K562 (cell line): ENCODE data around the gene ACBD5. TPM values are rescaled to one million over a fixed set of nuclear protein-coding genes. Genes with fewer than 3 reads are reported as not detected.

ENCODE experiments used
- ETV1 ChIP-seq: fragments of 450-650 bp; conservative IDR thresholded peaks from 2 replicates; pipeline ENCODE4 v1.6.1; 2016; ENCODE audit warnings: missing genetic modification characterization, control low read depth, low read depth, missing compliant biosample characterization
- GABPA ChIP-seq: fragments of 200-800 bp; sonication (Bioruptor generic); conservative IDR thresholded peaks from 2 replicates; pipeline ENCODE4 v1.6.1; 2016; ENCODE audit warnings: low read depth, missing genetic modification characterization, missing compliant biosample characterization
- HNRNPH1 ChIP-seq: fragments of 200-400 bp; formaldehyde crosslinking; optimal IDR thresholded peaks from 2 replicates; pipeline ENCODE3; 2017; ENCODE audit warnings: low read depth, mild to moderate bottlenecking, low read length, moderate library complexity
- HOXB6 ChIP-seq: fragments of 250-450 bp; sonication (Bioruptor Pico); IDR thresholded peaks from 2 replicates; pipeline ENCODE4 v1.5.1; 2022; ENCODE audit warnings: mild to moderate bottlenecking, borderline replicate concordance
- PHB ChIP-seq: fragments of 250-450 bp; sonication (Bioruptor Pico); IDR thresholded peaks from 2 replicates; pipeline ENCODE4 v1.5.0; 2021
- PHF21A ChIP-seq: fragments of 450-650 bp; IDR thresholded peaks from 2 replicates; pipeline ENCODE4 v1.6.1; 2017; ENCODE audit warnings: low read depth, borderline replicate concordance
- RAD21 ChIP-seq, 2 experiments: fragments of 250-450 bp in 1 of 2; fragments of 450-650 bp in 1 of 2; sonication (Bioruptor Pico) in 1 of 2; formaldehyde crosslinking in 1 of 2; IDR thresholded peaks in 1 of 2; conservative IDR thresholded peaks in 1 of 2; 2 replicates each; pipeline versions ENCODE4 v1.4.0 to v1.8.0; 2020 to 2022; ENCODE audit warnings: mild to moderate bottlenecking in 2 of 2, moderate library complexity in 1 of 2
- RAD51 ChIP-seq: fragments of 450-650 bp; IDR thresholded peaks from 2 replicates; pipeline ENCODE4 v1.7.1; 2016; ENCODE audit warnings: low read depth, mild to moderate bottlenecking, borderline replicate concordance
- RBFOX2 ChIP-seq: fragments of 200-400 bp; formaldehyde crosslinking; IDR thresholded peaks from 2 replicates; pipeline ENCODE4 v1.6.1; 2017; ENCODE audit warnings: low read depth, mild to moderate bottlenecking, low read length, moderate library complexity
- RBM14 ChIP-seq: fragments of 200-400 bp; formaldehyde crosslinking; IDR thresholded peaks from 2 replicates; pipeline ENCODE4 v1.6.1; 2018; ENCODE audit warnings: low read depth, mild to moderate bottlenecking, low read length, moderate library complexity, borderline replicate concordance; ENCODE audit not compliant: insufficient read depth
- RFX1 ChIP-seq: fragments of 450-650 bp; IDR thresholded peaks from 2 replicates; pipeline ENCODE4 v1.6.1; 2016; ENCODE audit warnings: mild to moderate bottlenecking, moderate library complexity
- SMAD3 ChIP-seq: fragments of 450-650 bp; formaldehyde crosslinking; conservative IDR thresholded peaks from 2 replicates; pipeline ENCODE4 v1.4.0; 2020; ENCODE audit warnings: mild to moderate bottlenecking
- STAG1 ChIP-seq: sonication (generic); formaldehyde crosslinking; IDR thresholded peaks from 2 replicates; pipeline ENCODE4 v1.5.0; 2020; ENCODE audit warnings: missing genetic modification reagents, borderline replicate concordance
- TAF15 ChIP-seq: fragments of 200-400 bp; formaldehyde crosslinking; IDR thresholded peaks from 2 replicates; pipeline ENCODE4 v1.6.1; 2017; ENCODE audit warnings: mild to moderate bottlenecking, low read depth, low read length, moderate library complexity
- ZBTB1 ChIP-seq: sonication (generic); formaldehyde crosslinking; IDR thresholded peaks from 2 replicates; pipeline ENCODE4 v1.8.1; 2023; ENCODE audit warnings: missing genetic modification reagents, low read depth, mild to moderate bottlenecking, borderline replicate concordance
- ZC3H4 ChIP-seq: sonication (generic); formaldehyde crosslinking; IDR thresholded peaks from 2 replicates; pipeline ENCODE4 v1.9.0; 2021; ENCODE audit warnings: missing genetic modification reagents, borderline replicate concordance
- ZNF24 ChIP-seq: fragments of 450-650 bp; IDR thresholded peaks from 2 replicates; pipeline ENCODE4 v1.6.1; 2016
- ZNF274 ChIP-seq: IDR thresholded peaks from 2 replicates; pipeline ENCODE4 v1.6.1; 2011; ENCODE audit warnings: low read depth, mild to moderate bottlenecking, low read length, moderate library complexity, borderline replicate concordance
- ZNF384 ChIP-seq: IDR thresholded peaks from 2 replicates; pipeline ENCODE4 v1.6.1; 2012; ENCODE audit warnings: low read depth, low read length, improper control_type of control experiment
- ZNF408 ChIP-seq: fragments of 250-450 bp; sonication (Bioruptor Pico); IDR thresholded peaks from 2 replicates; pipeline ENCODE4 v1.4.0; 2020; ENCODE audit warnings: low read depth, mild to moderate bottlenecking, moderate library complexity
- ZNF507 ChIP-seq: conservative IDR thresholded peaks from 2 replicates; pipeline ENCODE4 v1.6.1; 2017; ENCODE audit warnings: missing genetic modification characterization, missing compliant biosample characterization
- ZNF584 ChIP-seq: fragments of 200-800 bp; sonication (Bioruptor generic); IDR thresholded peaks from 2 replicates; pipeline ENCODE4 v1.6.1; 2016; ENCODE audit warnings: low read depth, mild to moderate bottlenecking, missing genetic modification characterization, missing compliant biosample characterization
- ZNF780A ChIP-seq: fragments of 250-450 bp; sonication (Bioruptor Pico); IDR thresholded peaks from 2 replicates; pipeline ENCODE4 v1.5.0; 2021; ENCODE audit warnings: mild to moderate bottlenecking
- polyA plus RNA-seq, 8 experiments: library from polyadenylated mRNA; depleted of rRNA in 4 of 8; stranded (reverse) in 5 of 8; unstranded in 3 of 8; fragments of >200 nt; fragmentation: Nextera tagmentation in 2 of 8; fragmentation: Illumina TruSeq in 1 of 8; extraction: Ambion mirVana in 2 of 8; extraction: Trizol in 1 of 8; gene quantifications; 2 replicates each; pipeline versions ENCODE4 v1.2.1 to v1.2.3, GENCODE V29; 2011 to 2014; ENCODE audit warnings: inconsistent platforms in 1 of 8, missing spikeins in 1 of 8
- total RNA-seq, 7 experiments: library from RNA; depleted of rRNA in 6 of 7; stranded (reverse); fragments of >200 nt in 6 of 7; fragmentation: Illumina TruSeq in 2 of 7; extraction: Trizol in 2 of 7; gene quantifications; 2 replicates each; pipeline versions ENCODE4 v1.2.1 to v1.2.3, GENCODE V29; 2011 to 2021; ENCODE audit warnings: low replicate concordance in 1 of 7

ACBD5 gene
- total and polyA plus RNA-seq, 9 of the 15 experiments (the other 6 are each of a cell fraction or from before 2014, with no cell fraction given): 1.5 to 10.3 (median 7.8) TPM

- TF ChIP-seq ETV1 (tag) (peak; percentile 91), GABPA (peak; percentile 96), HNRNPH1 (no peak), ZNF274 (no peak), RBM14 (no peak), TAF15 (no peak), ZC3H4 (CRISPR knock-in tag) (no peak), PHB (CRISPR knock-in tag) (no peak), ZNF584 (CRISPR knock-in tag) (no peak; the same call in 1 of the 2 replicates), HOXB6 (CRISPR knock-in tag) (no peak), RFX1 (no peak), ZNF780A (CRISPR knock-in tag) (no peak), SMAD3 (no peak), ZNF507 (no peak), ZBTB1 (CRISPR knock-in tag) (no peak), RBFOX2 (peak; percentile 89), ZNF408 (no peak), ZNF24 (peak; percentile 62), RAD21 (CRISPR knock-in tag; conservative IDR thresholded peaks at IDR 0.05 in 1 of 2, IDR thresholded peaks at IDR 0.05 in 1 of 2) (peak; percentile 5 to 43), ZNF384 (no peak), PHF21A (peak; percentile 97), STAG1 (CRISPR knock-in tag) (no peak), RAD51 (no peak)
Measured at GRCh38 chr10:27241652-27242472, 1.3 kb upstream of the ACBD5 start (continued).
